Activated CD8-positive, alpha-beta T cell treated with anti-CD3 and anti-CD28 coated beads for 36 hours (primary cell): Measurements from ENCODE around the gene TEX54. TPM values are rescaled to one million over a fixed set of nuclear protein-coding genes. Genes with fewer than 3 reads are reported as not detected.

ENCODE experiments used
- ATAC-seq: fragments of 200-7000 bp; cut with Tn5 transposase; one replicate; pipeline ENCODE4 v1.10.0; 2021; ENCODE audit warnings: mild to moderate bottlenecking, moderate library complexity
- CTCF ChIA-PET: fragments of 350-600 bp; sonication (Branson Sonifier 250); formaldehyde crosslinking; loops from one replicate; lab custom pipeline; 2021; ENCODE audit warnings: antibody characterized with exemption; lab: Charles Lee
- POLR2A ChIA-PET: fragments of 350-600 bp; sonication (Branson Sonifier 250); formaldehyde crosslinking; loops from one replicate; lab custom pipeline; 2021; ENCODE audit warnings: antibody characterized with exemption; lab: Charles Lee
- DNase-seq: peaks from one replicate; pipeline ENCODE4 v3.0.0-alpha.2; 2020
- H3K27ac Mint-ChIP-seq: one replicate; pipeline ENCODE4 v1.8.0; 2021; ENCODE audit warnings: mild to moderate bottlenecking, mixed read lengths
- H3K27me3 Mint-ChIP-seq: one replicate; pipeline ENCODE4 v1.8.0; 2021; ENCODE audit warnings: mixed read lengths
- H3K36me3 Mint-ChIP-seq: one replicate; pipeline ENCODE4 v1.8.0; 2021; ENCODE audit warnings: low read depth, mixed read lengths
- H3K4me1 Mint-ChIP-seq: one replicate; pipeline ENCODE4 v1.8.0; 2021; ENCODE audit warnings: low read depth, mixed read lengths
- H3K4me3 Mint-ChIP-seq: one replicate; pipeline ENCODE4 v1.8.0; 2021; ENCODE audit warnings: mild to moderate bottlenecking, moderate library complexity, mixed read lengths
- H3K9me3 Mint-ChIP-seq: one replicate; pipeline ENCODE4 v1.8.0; 2021; ENCODE audit warnings: mixed read lengths
- intact Hi-C: fragments of 100-400 bp; cut with micrococcal nuclease; formaldehyde crosslinking; loops from one replicate; pipeline ENCODE4 v1.10.0; 2022
- total RNA-seq, 2 experiments: library from RNA; stranded (reverse); gene quantifications; one replicate each; pipeline ENCODE4 v1.2.3, GENCODE V29; 2021
- TF ChIP-seq, protein P1 (sequence below): fragments of 200-600 bp; IDR thresholded peaks from one replicate; pipeline ENCODE4 v1.8.0; 2022; ENCODE audit warnings: antibody characterized with exemption, mild to moderate bottlenecking

Gene TEX54
- total RNA-seq, 2 experiments from 2014 or later = not detected

DNA sequence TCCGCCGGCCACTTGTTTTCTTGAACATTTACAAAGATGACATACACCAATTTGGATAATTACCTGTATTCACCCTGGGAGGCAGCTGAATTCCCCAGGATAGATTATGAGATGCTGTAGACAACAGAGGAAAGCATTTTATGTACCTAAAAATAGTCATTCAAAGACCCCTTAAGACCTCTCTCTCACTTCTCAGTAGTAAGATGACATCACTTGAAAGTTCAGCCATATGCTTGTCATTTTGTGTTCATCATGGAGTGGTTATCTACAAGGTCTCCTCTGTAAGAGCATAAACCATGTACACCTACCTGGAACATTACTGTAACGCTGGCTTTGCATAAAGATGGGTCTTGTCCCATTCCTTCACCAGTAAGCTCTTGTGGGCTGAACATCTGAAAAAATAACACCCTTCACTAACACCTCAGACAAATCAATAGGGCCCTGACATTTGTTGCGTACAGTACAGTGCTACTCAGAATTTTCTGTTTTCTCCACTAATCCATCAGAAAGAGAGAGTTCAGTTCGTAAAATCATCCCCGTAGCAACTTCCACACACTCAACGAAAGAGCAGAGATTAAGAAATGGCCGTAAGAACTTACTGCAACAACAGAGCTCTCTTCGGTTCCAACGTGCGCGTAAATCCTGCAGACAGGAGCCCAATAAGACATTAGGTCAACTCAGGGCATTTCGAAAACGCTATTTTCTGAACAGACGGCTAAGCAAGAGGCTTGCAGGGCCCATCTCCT is 22.4 kb upstream of the TEX54 start:
- no peaks in the 10 kb centered on the region for H3K9me3 Mint-ChIP-seq
- H3K27ac Mint-ChIP-seq = peak overlapping the region; percentile 95
- no peak for DNase-seq
- intact Hi-C loops = loop anchor here (1.0 kb wide), 1 partner anchor 26 kb away; no protein-coding TSS in a partner anchor
- H3K36me3 Mint-ChIP-seq = peaks cover 75% of the 10 kb centered on the region
- POLR2A ChIA-PET = interaction anchor here (0.6 to 13.1 kb wide), 49 partner anchors 9 to 301 kb away, joined by 3 to 997 read pairs (median 6); partner anchors contain the start of genes B3GAT3, BSCL2, C11orf98 and CSKMT
- no peaks in the 10 kb centered on the region for H3K27me3 Mint-ChIP-seq
- CTCF ChIA-PET = interaction anchor here (0.7 to 2.1 kb wide), 5 partner anchors 15 to 84 kb away, joined by 3 to 12 read pairs (median 9); partner anchors contain the start of genes SLC3A2, TAF6L, TMEM179B and WDR74
- peak overlapping the region; percentile 95 for H3K4me3 Mint-ChIP-seq
- peaks cover 51% of the 10 kb centered on the region for H3K4me1 Mint-ChIP-seq
- TF ChIP-seq, protein P1, sequence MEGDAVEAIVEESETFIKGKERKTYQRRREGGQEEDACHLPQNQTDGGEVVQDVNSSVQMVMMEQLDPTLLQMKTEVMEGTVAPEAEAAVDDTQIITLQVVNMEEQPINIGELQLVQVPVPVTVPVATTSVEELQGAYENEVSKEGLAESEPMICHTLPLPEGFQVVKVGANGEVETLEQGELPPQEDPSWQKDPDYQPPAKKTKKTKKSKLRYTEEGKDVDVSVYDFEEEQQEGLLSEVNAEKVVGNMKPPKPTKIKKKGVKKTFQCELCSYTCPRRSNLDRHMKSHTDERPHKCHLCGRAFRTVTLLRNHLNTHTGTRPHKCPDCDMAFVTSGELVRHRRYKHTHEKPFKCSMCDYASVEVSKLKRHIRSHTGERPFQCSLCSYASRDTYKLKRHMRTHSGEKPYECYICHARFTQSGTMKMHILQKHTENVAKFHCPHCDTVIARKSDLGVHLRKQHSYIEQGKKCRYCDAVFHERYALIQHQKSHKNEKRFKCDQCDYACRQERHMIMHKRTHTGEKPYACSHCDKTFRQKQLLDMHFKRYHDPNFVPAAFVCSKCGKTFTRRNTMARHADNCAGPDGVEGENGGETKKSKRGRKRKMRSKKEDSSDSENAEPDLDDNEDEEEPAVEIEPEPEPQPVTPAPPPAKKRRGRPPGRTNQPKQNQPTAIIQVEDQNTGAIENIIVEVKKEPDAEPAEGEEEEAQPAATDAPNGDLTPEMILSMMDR = no peak
- ATAC-seq = no peak

DNA sequence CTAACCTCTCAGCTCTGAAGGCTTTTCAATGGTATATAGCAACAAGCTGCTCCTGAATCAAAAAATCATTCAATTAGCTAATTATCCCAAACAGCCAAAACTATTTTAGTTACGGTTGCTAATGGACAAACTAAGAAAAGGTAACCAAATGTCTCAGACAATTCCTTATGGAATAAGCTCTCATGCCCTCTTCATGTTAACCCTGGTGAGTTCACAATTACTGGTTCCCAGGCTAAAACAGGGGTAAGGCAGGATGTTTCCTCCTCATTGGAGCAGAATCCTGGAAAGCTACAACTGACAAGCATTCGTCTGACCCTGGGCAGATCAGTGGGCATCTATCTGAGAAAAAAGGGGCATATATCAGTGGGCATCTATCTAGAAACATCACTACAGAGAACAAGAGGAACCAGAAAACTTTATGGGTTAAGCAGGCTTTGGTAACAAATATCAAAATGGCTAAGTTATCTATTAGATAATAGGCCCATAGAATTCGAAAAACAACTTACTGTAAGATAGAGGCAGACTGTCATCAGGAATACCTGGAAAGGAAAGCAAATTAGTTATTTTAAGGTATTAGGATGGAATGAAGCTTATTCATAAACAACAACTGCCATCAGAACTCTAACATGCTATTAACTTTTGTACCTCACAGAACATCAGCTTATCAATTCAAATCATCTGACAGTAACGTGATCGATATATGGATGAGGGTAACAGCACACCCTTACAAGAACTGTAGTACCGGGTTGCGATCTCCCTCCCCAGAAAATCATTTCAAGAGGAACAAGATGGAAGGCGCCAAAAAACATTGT is 21.6 kb upstream of the TEX54 start:
- ChIA-PET CTCF (interaction anchor here (0.6 to 1.8 kb wide), 7 partner anchors 8 to 83 kb away, joined by 3 to 9 read pairs (median 3); partner anchors contain the start of genes SLC3A2, TAF6L, TMEM179B and WDR74), POLR2A (interaction anchor here (0.6 to 13.1 kb wide), 31 partner anchors 10 to 1471 kb away, joined by 3 to 997 read pairs (median 14); partner anchors contain the start of genes BSCL2, C11orf98, CSKMT and EEF1G)
- peak overlapping the region; percentile 95 for H3K4me3 Mint-ChIP-seq
- H3K27me3 Mint-ChIP-seq = no peaks in the 10 kb centered on the region
- intact Hi-C loops = no loop called here
- TF ChIP-seq, protein P1 = no peak
- no peaks in the 10 kb centered on the region for H3K9me3 Mint-ChIP-seq
- peaks cover 48% of the 10 kb centered on the region for H3K4me1 Mint-ChIP-seq
- no peak for DNase-seq
- H3K27ac Mint-ChIP-seq = peak overlapping the region; percentile 95
- peaks cover 70% of the 10 kb centered on the region for H3K36me3 Mint-ChIP-seq
- no peak for ATAC-seq

DNA sequence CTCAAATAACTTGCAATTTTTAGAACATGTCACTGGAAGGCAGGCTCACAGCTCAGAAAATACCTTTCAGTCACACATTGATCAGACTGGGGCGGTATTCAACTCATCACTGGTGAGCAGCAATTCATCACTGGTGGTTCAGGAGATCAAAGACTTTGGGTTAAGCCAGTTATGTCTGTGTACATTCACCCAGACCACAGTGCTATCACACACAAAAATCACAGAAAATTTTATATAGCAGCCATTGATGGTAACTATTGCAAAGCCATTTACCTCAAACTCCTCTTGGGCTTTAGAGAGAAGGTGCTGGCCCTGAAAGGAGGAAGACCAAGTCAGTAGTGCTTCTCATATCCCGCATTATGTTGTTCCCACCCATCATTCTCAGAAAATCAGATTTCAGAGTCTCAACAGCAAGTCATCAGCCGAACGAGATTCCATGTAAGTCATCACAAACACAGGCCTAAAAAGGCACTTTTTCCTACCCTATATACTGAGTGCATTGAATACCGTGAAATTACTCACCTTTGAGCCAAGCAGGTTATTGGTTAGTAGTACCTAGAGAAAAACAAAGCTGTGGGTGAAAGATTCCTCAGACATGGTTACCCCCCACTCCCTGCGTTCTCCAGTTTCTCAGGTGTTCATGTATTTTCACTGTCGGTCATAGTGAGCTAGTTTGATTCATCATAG is 20.8 kb upstream of the TEX54 start:
- Mint-ChIP-seq H3K36me3 (peaks cover 68% of the 10 kb centered on the region), H3K27ac (peak overlapping the region; percentile 95), H3K27me3 (no peaks in the 10 kb centered on the region), H3K9me3 (no peaks in the 10 kb centered on the region), H3K4me1 (peaks cover 47% of the 10 kb centered on the region), H3K4me3 (peak overlapping the region; percentile 95)
- DNase-seq = no peak
- TF ChIP-seq, protein P1 = no peak
- ChIA-PET POLR2A (interaction anchor here (0.6 to 13.1 kb wide), 24 partner anchors 11 to 1472 kb away, joined by 3 to 997 read pairs (median 27); partner anchors contain the start of genes C11orf98, CSKMT, EEF1G and HNRNPUL2), CTCF (interaction anchor here (0.6 to 2.9 kb wide), 6 partner anchors 8 to 66 kb away, joined by 3 to 12 read pairs (median 5); partner anchors contain the start of genes SLC3A2 and TMEM179B)
- intact Hi-C loops = loop anchor here (1.0 kb wide), 1 partner anchor 12 kb away; no protein-coding TSS in a partner anchor
- ATAC-seq = no peak

DNA sequence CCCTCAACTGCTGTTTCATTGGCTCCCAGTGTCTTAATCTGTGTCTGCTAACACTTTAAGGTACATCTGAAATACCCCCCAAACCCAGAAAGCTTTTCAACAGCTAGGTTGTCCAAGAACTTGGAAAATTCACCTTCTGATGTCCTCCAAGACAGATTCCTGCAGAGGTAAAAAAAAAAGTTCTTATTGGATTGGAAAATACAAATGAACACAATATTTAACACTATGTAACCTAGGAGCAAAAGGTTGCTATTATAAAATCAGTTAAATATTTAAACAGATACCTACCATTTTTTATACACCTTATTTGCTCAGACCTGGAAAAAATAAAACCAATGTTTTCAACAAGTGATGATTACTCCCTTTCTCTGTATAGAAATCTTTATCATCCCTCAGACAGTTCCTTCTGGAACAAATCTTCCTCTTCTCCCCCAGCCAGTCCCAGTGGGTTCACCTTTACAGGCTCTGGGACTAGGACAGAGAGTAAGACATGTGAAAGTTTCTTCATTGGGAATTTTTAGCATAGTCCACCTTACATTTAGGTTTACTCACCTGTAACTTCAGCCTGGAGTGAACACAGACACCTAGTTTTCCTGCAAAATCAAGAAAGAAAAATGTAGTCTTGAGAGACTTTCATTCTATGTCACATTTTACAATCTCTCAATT is 20.0 kb upstream of the TEX54 start:
- TF ChIP-seq, protein P1 = no peak
- Mint-ChIP-seq H3K36me3 (peaks cover 60% of the 10 kb centered on the region), H3K4me1 (peaks cover 39% of the 10 kb centered on the region), H3K27me3 (no peaks in the 10 kb centered on the region), H3K27ac (peak overlapping the region; percentile 95), H3K9me3 (no peaks in the 10 kb centered on the region), H3K4me3 (peak overlapping the region; percentile 95)
- ChIA-PET CTCF (interaction anchor here (1.1 to 2.9 kb wide), 2 partner anchors 11 to 66 kb away, joined by 3 to 12 read pairs; partner anchors contain the start of gene TMEM179B), POLR2A (interaction anchor here (0.6 to 13.1 kb wide), 14 partner anchors 13 to 261 kb away, joined by 3 to 997 read pairs (median 20); partner anchors contain the start of genes C11orf98, CSKMT, HNRNPUL2 and LBHD1)
- DNase-seq (no peak), ATAC-seq (no peak)
- intact Hi-C loops = loop anchor here (1.0 kb wide), 1 partner anchor 11 kb away; no protein-coding TSS in a partner anchor
